ENCODE measurements around the gene SIDT2. TPM values are rescaled to one million over a fixed set of nuclear protein-coding genes. Genes with fewer than 3 reads are reported as not detected.

The SIDT2 gene
- total and polyA plus RNA-seq, 2 of the 13 experiments (the other 11 are each of a cell fraction or from before 2014, with no cell fraction given) = 11.5 to 28.0 TPM

DNA sequence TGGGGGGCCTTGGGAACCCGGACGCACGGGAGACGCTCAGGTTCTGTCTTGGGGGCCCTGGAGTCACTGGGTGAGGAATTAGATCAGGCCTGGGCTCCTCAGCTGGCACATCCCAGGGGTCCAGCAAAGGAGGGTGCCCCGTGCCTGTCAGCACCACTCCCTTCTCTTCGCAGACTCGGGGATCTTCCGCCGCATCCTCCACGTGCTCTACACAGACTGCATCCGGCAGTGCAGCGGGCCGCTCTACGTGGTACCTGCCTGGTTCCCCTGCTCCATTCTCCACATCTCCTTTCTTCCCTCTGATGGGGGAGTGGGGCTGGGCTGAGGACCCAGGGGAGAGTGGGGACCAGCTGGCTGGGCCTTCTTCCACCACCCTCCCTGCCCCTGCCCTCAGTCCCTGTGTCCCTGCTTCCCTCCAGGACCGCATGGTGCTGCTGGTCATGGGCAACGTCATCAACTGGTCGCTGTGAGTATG, 13.9 kb downstream of the SIDT2 start:
- Histone ChIP-seq H3K4me1 (ENCODE audit: insufficient read depth, low read length) (peaks cover 7% of the 10 kb centered on the region), H3K27ac (ENCODE audit: extremely low read length, insufficient read depth, low read length) (no peak overlapping the region), H3K36me3 (replicated peaks in 1 of 2; ENCODE audit: control insufficient read depth in 1 of 2, insufficient read depth in 2 of 2, low read length in 2 of 2) (peaks cover 8 to 18% of the 10 kb centered on the region in 2 experiments; a peak in 3 of 5 replicates), H3K79me2 (ENCODE audit: insufficient read depth, low read length) (no peaks in the 10 kb centered on the region), H2AFZ (ENCODE audit: low read length) (no peak overlapping the region), H3K9ac (ENCODE audit: insufficient read depth, low read depth, low read length) (no peak overlapping the region), H3K27me3 (ENCODE audit: control insufficient read depth in 1 of 2, insufficient read depth in 2 of 2, low read length in 2 of 2) (no peaks in the 10 kb centered on the region), H4K20me1 (ENCODE audit: insufficient read depth, low read length) (no peaks in the 10 kb centered on the region), H3K9me3 (ENCODE audit: low read length) (no peaks in the 10 kb centered on the region), H3K4me3 (replicated peaks in 1 of 3; ENCODE audit: insufficient read depth in 1 of 3, low read depth in 2 of 3, low read length in 3 of 3) (no peak overlapping the region), H3K4me2 (ENCODE audit: low read depth, low read length) (no peak overlapping the region)
- DNase-seq (ENCODE audit: low spot score) (no peak), ATAC-seq (no peak), FAIRE-seq (no peak)
- ChIA-PET CTCF (ENCODE audit: low intra/inter-chr PET ratio, low total read pairs) (no interaction called here), POLR2A (no interaction called here)
- intact Hi-C loops (cut with micrococcal nuclease; ENCODE audit: unreplicated experiment) (no loop called here), in situ Hi-C loops (cut with HindIII; ENCODE audit: extremely low pct_ligation_motif_present, low pct_unique_long_range_greater_than_20kb) (no loop called here)
- 96% methylated on average over 16 of the region's 17 CpGs for whole genome bisulfite sequencing (ENCODE audit: low lambda C conversion rate)
- no TSS peak for BruUV-seq (replicated peaks)
- TF ChIP-seq ZNF746 (CRISPR knock-in tag; IDR thresholded peaks at IDR 0.05) = no peak
- TF ChIP-seq, protein P1, sequence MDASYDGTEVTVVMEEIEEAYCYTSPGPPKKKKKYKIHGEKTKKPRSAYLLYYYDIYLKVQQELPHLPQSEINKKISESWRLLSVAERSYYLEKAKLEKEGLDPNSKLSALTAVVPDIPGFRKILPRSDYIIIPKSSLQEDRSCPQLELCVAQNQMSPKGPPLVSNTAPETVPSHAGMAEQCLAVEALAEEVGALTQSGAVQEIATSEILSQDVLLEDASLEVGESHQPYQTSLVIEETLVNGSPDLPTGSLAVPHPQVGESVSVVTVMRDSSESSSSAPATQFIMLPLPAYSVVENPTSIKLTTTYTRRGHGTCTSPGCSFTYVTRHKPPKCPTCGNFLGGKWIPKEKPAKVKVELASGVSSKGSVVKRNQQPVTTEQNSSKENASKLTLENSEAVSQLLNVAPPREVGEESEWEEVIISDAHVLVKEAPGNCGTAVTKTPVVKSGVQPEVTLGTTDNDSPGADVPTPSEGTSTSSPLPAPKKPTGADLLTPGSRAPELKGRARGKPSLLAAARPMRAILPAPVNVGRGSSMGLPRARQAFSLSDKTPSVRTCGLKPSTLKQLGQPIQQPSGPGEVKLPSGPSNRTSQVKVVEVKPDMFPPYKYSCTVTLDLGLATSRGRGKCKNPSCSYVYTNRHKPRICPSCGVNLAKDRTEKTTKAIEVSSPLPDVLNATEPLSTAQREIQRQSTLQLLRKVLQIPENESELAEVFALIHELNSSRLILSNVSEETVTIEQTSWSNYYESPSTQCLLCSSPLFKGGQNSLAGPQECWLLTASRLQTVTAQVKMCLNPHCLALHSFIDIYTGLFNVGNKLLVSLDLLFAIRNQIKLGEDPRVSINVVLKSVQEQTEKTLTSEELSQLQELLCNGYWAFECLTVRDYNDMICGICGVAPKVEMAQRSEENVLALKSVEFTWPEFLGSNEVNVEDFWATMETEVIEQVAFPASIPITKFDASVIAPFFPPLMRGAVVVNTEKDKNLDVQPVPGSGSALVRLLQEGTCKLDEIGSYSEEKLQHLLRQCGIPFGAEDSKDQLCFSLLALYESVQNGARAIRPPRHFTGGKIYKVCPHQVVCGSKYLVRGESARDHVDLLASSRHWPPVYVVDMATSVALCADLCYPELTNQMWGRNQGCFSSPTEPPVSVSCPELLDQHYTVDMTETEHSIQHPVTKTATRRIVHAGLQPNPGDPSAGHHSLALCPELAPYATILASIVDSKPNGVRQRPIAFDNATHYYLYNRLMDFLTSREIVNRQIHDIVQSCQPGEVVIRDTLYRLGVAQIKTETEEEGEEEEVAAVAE (CRISPR knock-in tag; IDR thresholded peaks at IDR 0.05; ENCODE audit: borderline replicate concordance) = no peak
- TF ChIP-seq GTF2F1 (IDR thresholded peaks at IDR 0.05; ENCODE audit: low read length) = no peak
- no peak for TF ChIP-seq ZNF251 (CRISPR knock-in tag; IDR thresholded peaks at IDR 0.05)
- no peak for TF ChIP-seq MEIS1 (CRISPR knock-in tag; IDR thresholded peaks at IDR 0.05; ENCODE audit: borderline replicate concordance)
- TF ChIP-seq, protein P2, sequence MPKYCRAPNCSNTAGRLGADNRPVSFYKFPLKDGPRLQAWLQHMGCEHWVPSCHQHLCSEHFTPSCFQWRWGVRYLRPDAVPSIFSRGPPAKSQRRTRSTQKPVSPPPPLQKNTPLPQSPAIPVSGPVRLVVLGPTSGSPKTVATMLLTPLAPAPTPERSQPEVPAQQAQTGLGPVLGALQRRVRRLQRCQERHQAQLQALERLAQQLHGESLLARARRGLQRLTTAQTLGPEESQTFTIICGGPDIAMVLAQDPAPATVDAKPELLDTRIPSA (CRISPR knock-in tag; IDR thresholded peaks at IDR 0.05; ENCODE audit: borderline replicate concordance) = no peak
- TF ChIP-seq ZNF329 (CRISPR knock-in tag; IDR thresholded peaks at IDR 0.05; ENCODE audit: low read depth) = no peak
- TF ChIP-seq, protein P3, sequence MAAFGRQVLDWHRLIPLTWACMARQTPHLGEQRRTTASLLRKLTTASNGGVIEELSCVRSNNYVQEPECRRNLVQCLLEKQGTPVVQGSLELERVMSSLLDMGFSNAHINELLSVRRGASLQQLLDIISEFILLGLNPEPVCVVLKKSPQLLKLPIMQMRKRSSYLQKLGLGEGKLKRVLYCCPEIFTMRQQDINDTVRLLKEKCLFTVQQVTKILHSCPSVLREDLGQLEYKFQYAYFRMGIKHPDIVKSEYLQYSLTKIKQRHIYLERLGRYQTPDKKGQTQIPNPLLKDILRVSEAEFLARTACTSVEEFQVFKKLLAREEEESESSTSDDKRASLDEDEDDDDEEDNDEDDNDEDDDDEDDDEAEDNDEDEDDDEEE (CRISPR knock-in tag; IDR thresholded peaks at IDR 0.05) = no peak
- TF ChIP-seq ZMAT3 (CRISPR knock-in tag; conservative IDR thresholded peaks at IDR 0.05) = no peak
- TF ChIP-seq ZNF124 (CRISPR knock-in tag; IDR thresholded peaks at IDR 0.05) = no peak
- no peak for TF ChIP-seq PHF5A (CRISPR knock-in tag; IDR thresholded peaks at IDR 0.05; ENCODE audit: low read depth, unreplicated experiment)
- no peak for TF ChIP-seq ZNF777 (CRISPR knock-in tag; IDR thresholded peaks at IDR 0.05)
- no peak for TF ChIP-seq HNF4A (CRISPR knock-in tag; IDR thresholded peaks at IDR 0.05)
- no peak for TF ChIP-seq ZBTB8A (CRISPR knock-in tag; IDR thresholded peaks at IDR 0.05; ENCODE audit: borderline replicate concordance, low read depth)
- no peak for TF ChIP-seq JUN (CRISPR knock-in tag; IDR thresholded peaks at IDR 0.05)
- TF ChIP-seq PHF21A (CRISPR knock-in tag; IDR thresholded peaks at IDR 0.05) = no peak
- TF ChIP-seq ARNT (IDR thresholded peaks at IDR 0.05) = no peak
- TF ChIP-seq ZNF207 (IDR thresholded peaks at IDR 0.05; ENCODE audit: borderline replicate concordance) = no peak
- no peak for TF ChIP-seq TSC22D2 (CRISPR knock-in tag; IDR thresholded peaks at IDR 0.05; ENCODE audit: borderline replicate concordance)

All from HepG2 (cell line).